Camera-type eye (tissue), 1 donor: Measurements from ENCODE around the gene HFE. TPM values are rescaled to one million over a fixed set of nuclear protein-coding genes. Genes with fewer than 3 reads are reported as not detected.

Experiments
- total RNA-seq: library from RNA; depleted of rRNA; stranded (reverse); fragments of >200 nt; gene quantifications from one replicate; pipeline ENCODE4 v1.2.3, GENCODE V29; 2014

The HFE gene, protein sequence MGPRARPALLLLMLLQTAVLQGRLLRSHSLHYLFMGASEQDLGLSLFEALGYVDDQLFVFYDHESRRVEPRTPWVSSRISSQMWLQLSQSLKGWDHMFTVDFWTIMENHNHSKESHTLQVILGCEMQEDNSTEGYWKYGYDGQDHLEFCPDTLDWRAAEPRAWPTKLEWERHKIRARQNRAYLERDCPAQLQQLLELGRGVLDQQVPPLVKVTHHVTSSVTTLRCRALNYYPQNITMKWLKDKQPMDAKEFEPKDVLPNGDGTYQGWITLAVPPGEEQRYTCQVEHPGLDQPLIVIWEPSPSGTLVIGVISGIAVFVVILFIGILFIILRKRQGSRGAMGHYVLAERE
- total RNA-seq = 5.2 TPM

DNA sequence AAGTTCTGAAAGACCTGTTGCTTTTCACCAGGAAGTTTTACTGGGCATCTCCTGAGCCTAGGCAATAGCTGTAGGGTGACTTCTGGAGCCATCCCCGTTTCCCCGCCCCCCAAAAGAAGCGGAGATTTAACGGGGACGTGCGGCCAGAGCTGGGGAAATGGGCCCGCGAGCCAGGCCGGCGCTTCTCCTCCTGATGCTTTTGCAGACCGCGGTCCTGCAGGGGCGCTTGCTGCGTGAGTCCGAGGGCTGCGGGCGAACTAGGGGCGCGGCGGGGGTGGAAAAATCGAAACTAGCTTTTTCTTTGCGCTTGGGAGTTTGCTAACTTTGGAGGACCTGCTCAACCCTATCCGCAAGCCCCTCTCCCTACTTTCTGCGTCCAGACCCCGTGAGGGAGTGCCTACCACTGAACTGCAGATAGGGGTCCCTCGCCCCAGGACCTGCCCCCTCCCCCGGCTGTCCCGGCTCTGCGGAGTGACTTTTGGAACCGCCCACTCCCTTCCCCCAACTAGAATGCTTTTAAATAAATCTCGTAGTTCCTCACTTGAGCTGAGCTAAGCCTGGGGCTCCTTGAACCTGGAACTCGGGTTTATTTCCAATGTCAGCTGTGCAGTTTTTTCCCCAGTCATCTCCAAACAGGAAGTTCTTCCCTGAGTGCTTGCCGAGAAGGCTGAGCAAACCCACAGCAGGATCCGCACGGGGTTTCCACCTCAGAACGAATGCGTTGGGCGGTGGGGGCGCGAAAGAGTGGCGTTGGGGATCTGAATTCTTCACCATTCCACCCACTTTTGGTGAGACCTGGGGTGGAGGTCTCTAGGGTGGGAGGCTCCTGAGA, at the start of gene HFE:
Gene HFE (plus strand): TSS at position 146 of the 832 bp plus-strand sequence. CDS start 12 bp downstream, at position 158.

Other genes starting within 250 kb of the HFE start
- gene SLC17A3, start 213.2 kb upstream of the HFE start, total RNA-seq = not detected
- not detected for gene SLC17A2, start 156.7 kb upstream of the HFE start, total RNA-seq
- gene TRIM38, start 124.6 kb upstream of the HFE start, total RNA-seq = 5.3 TPM